ENCODE data around the gene SLC38A6.
"Not testable (repeated sequence)": the region's sequence is repeated elsewhere in the genome, so short reads cannot be mapped to it uniquely, and the experiment has no call there.

The SLC38A6 gene

GRCh38 chr14:61051051-61051450 is 70.0 kb downstream of the SLC38A6 start:
- DNase-seq (ENCODE audit: low read depth) = no peak

- DNase-seq (ENCODE audit: low read depth) = no peak
Observed at GRCh38 chr14:61051621-61052020, 70.6 kb downstream of the SLC38A6 start.

DNA sequence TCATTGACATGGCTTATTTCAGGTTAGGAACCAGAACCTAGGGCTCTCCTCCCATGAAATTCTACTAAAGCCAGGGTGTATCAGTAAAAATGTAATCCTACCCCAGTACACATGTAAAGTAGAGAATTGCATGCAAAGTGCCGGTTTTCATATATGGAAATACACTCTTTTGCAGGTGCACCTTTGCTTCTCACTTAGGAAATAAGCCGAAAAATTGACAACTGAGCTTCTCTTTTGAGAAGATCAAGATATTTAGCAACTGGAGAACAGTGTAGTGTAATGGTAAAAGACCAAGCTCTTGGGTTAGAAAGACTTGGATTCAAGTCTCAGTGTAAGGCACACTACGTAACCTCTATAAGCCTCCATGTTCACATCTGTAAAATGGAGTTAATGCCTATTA is 82.4 kb downstream of the SLC38A6 start:
- no peak for DNase-seq (ENCODE audit: low read depth)

DNA sequence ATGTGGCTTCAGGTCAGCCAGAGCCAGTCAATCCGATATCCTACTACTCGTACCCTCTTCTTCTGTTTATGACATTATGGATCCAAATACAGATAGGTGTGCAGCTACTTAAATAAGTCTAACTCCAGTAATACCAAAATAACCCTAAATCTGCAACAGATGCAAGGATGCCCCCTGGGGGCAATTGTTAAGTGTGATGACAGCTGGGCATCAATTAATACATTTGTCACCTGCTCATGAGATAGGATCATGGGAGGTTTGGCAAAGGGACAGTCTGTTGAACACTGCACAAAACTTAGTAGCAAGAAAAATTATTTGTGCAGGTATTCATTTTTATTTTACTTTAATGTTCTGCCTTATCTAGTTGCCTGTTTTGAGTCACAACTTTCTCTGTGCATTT is 83.2 kb downstream of the SLC38A6 start:
- DNase-seq (ENCODE audit: low read depth) = no peak

- no peak for DNase-seq (ENCODE audit: low read depth)
Observed at GRCh38 chr14:61064856-61065255, 83.8 kb downstream of the SLC38A6 start.

GRCh38 chr14:61065656-61066055 is 84.6 kb downstream of the SLC38A6 start:
- DNase-seq (ENCODE audit: low read depth) = no peak

DNA sequence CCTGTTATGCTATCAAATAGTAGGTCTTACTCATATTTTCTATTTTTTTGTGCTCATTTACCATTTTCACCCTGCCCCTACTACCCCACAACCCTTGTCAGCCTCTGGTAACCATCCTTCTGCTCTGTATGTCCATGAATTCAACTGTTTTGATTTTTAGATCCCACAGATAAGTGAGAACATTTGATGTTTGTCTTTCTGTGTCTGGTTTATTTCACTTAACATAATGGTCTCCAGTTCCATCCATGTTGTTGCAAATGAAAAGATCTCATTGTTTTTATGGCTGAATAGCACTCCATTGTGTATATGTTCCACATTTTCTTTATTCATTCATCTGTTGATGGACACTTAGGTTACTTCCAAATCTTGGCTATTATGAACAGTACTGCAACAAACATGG is 91.4 kb downstream of the SLC38A6 start:
- DNase-seq (ENCODE audit: low read depth) = not testable (repeated sequence)

- DNase-seq (ENCODE audit: low read depth) = no peak
Observed at GRCh38 chr14:61074852-61075251, 93.8 kb downstream of the SLC38A6 start.

DNA sequence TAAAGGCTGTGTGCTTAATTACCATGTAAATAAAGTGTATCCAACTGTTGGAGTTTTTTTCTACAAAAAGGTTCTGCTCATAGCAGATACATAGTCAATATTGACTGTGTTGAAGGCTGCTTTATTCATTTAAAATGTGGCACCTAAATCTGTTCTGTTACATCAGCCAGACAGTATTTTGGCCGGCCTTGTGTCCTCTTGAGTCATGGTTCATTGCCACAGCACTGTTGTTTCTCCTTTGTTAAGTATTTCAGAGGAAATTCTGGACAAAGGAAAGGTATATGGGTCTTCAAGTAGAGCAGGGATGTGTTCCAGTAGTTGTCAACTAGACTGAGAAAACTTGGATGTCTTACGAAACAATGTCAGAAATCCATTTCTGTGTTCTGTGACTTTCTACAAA is 95.5 kb downstream of the SLC38A6 start:
- DNase-seq (ENCODE audit: low read depth) = peak; percentile 41

DNA sequence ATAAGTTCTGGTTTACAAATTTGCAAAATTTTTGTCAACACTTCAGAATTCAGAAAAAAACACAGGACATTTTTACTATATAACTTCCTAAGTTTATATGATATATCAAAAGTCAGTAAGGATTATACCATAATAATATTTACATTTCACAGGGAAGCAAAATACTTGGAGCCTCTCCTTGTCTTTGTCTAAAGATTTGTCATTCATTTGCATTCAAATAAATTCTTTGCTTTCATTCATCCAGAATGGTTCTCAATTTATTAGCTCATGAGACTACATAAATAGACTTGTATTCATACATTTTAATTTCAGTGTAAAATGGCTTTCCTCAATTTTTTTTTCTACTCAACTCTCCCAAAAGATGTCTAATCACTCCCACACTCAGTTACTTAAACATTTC is 96.4 kb downstream of the SLC38A6 start:
- no peak for DNase-seq (ENCODE audit: low read depth)

DNA sequence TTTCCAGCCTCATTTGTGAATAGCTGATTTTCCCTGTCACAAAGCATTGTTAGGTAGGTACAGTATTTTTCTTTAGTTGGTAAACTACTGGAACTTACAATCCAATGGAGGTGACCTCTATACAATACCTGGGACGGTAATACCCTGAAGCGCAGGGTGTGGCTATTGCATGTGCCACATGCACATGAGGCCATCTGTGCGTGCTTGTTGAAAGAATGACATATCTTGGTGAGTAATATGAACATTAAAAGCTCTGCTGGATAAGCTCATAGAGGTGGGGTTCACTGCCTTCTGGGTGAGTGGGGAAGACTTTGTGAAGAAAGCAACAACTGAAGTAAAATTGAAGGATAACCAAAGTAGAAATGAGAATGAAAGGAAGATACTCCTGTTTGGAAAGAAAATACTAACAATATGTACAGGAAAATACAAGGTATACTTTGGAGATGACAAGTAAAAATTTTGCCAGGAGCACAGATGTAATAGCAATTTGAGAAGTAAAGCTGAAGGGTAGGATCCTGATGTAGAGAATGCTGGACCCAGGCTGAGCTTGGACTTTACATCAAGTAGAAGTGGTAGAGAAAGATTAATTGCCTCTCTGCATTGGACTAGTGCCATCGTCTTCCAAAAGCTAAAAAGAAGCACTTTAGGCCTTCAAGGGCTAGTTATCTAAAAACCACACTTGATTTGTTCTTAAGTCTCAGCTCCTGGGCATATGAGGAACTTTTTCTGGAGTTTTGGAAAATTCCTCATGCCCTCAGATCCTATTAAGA is 97.1 kb downstream of the SLC38A6 start:
- DNase-seq (ENCODE audit: low read depth) = no peak

GRCh38 chr14:61080591-61081010 is 99.6 kb downstream of the SLC38A6 start:
- DNase-seq (ENCODE audit: low read depth) = peak; percentile 51

- no peak for DNase-seq (ENCODE audit: low read depth)
Observed at GRCh38 chr14:61088081-61088480, 107.0 kb downstream of the SLC38A6 start.

GRCh38 chr14:61089126-61089750 is 108.2 kb downstream of the SLC38A6 start:
- no peak for DNase-seq (ENCODE audit: low read depth)

GRCh38 chr14:61090432-61091216 is 109.6 kb downstream of the SLC38A6 start:
- peak; percentile 64 for DNase-seq (ENCODE audit: low read depth)

- DNase-seq (ENCODE audit: low read depth) = no peak
Observed at GRCh38 chr14:61091657-61092273, 110.7 kb downstream of the SLC38A6 start.

- not testable (repeated sequence) for DNase-seq (ENCODE audit: low read depth)
Observed at GRCh38 chr14:61098096-61098495, 117.1 kb downstream of the SLC38A6 start.

GRCh38 chr14:61098721-61099120 is 117.7 kb downstream of the SLC38A6 start:
- DNase-seq (ENCODE audit: low read depth) = no peak

GRCh38 chr14:61099216-61099835 is 118.3 kb downstream of the SLC38A6 start:
- DNase-seq (ENCODE audit: low read depth) = no peak

DNA sequence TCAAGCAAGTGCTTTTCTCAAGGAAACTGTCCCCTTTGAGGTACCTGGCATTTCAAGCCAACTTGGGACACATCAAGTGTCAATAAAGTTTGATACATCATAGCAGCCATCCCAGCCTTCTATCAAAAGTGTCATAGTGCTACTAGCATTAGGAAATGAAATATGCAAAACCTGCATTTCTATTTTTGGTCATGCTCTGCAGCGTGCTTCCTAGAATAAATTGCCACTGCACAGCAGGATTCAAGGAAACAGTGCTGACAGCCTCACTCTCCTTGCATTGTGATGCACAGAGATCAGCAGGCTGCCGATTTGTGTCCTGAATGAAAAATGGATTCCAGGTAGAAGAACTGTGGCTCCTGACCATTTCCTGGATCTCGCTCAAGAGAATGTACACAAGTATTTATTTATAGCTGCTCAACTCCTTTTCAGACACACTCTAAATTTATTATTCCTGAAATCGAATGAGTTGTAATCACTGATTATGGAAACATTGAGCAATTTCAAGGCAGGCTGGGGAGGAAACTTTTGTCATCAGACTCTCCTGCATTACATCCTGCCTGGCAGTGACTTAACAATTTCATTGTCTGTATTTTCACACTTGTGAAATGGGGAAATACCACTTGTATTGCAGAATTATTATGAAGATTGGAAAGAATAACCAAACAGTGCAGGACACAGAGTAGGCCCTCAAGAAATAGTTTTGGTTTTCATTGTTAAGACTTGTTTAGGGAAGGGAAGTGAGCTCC is 120.9 kb downstream of the SLC38A6 start:
- peak; percentile 84 for DNase-seq (ENCODE audit: low read depth)

All from iris pigment epithelial cell (primary cell).